Panc1 (cell line): Measurements from ENCODE around the gene DENND2D. TPM values are rescaled to one million over a fixed set of nuclear protein-coding genes. Genes with fewer than 3 reads are reported as not detected.

Source experiments
- ATAC-seq: fragments of 200-7000 bp; cut with Tn5 transposase; 2 replicates; pipeline ENCODE4 v1.9.1; 2020; ENCODE audit warnings: mild to moderate bottlenecking, moderate library complexity
- BruUV-seq: library from RNA; stranded (reverse); fragments of 400-500 nt; replicated peaks from 2 replicates; lab custom pipeline; 2021; lab: Mats Ljungman, UMichigan
- CTCF ChIA-PET: fragments of 300-600 bp; sonication (Branson Sonifier 250); formaldehyde crosslinking; loops from one replicate; lab custom pipeline; 2022; ENCODE audit warnings: antibody characterized with exemption; lab: Charles Lee
- POLR2A ChIA-PET: fragments of 300-600 bp; sonication (Branson Sonifier 250); formaldehyde crosslinking; loops from one replicate; lab custom pipeline; 2022; ENCODE audit warnings: antibody characterized with exemption; lab: Charles Lee
- DNase-seq: peaks from one replicate; pipeline ENCODE4 v3.0.0-alpha.2; 2010; ENCODE audit warnings: low read depth, low spot score
- H3K27ac ChIP-seq: 2 replicates; pipeline ENCODE4 v1.5.1; 2011; ENCODE audit warnings: mild to moderate bottlenecking, low read length, inconsistent platforms
- H3K27me3 ChIP-seq: fragments of 200-500 bp; sonication (Bioruptor generic); 2 replicates; pipeline ENCODE4 v1.6.0; 2014; ENCODE audit warnings: low read length, inconsistent platforms; ENCODE audit not compliant: control insufficient read depth, insufficient read depth
- H3K36me3 ChIP-seq: fragments of 200-500 bp; sonication (Bioruptor generic); 2 replicates; pipeline ENCODE4 v1.5.1; 2014; ENCODE audit warnings: inconsistent platforms, mild to moderate bottlenecking, low read length, moderate library complexity; ENCODE audit not compliant: control insufficient read depth, insufficient read depth
- H3K4me1 ChIP-seq: 2 replicates; pipeline ENCODE4 v1.5.1; 2011; ENCODE audit warnings: inconsistent platforms, mild to moderate bottlenecking, low read length, moderate library complexity; ENCODE audit not compliant: control insufficient read depth, insufficient read depth
- H3K4me3 ChIP-seq, 2 experiments: 2 replicates each; pipeline ENCODE4 v1.5.1; 2011 to 2012; ENCODE audit warnings: low read depth in 2 of 2, low read length in 2 of 2, mild to moderate bottlenecking in 2 of 2, inconsistent platforms in 1 of 2, moderate library complexity in 1 of 2
- H3K9me3 ChIP-seq: fragments of 200-500 bp; sonication (Bioruptor generic); 2 replicates; pipeline ENCODE4 v1.5.1; 2014; ENCODE audit warnings: low read depth, mild to moderate bottlenecking, inconsistent platforms, low read length, moderate library complexity; ENCODE audit not compliant: control insufficient read depth, insufficient read depth
- CTCF ChIP-seq: fragments of 450-650 bp; IDR thresholded peaks from 2 replicates; pipeline ENCODE4 v1.5.1; 2017; ENCODE audit warnings: mild to moderate bottlenecking
- POLR2AphosphoS5 ChIP-seq: IDR thresholded peaks from 2 replicates; pipeline ENCODE4 v1.6.1; 2012; ENCODE audit warnings: mild to moderate bottlenecking, low read depth, low read length, moderate library complexity
- REST ChIP-seq, 2 experiments: IDR thresholded peaks; 2 replicates each; pipeline ENCODE4 v1.6.1; 2011 to 2012; ENCODE audit warnings: low read depth in 2 of 2, control low read depth in 1 of 2, low read length in 1 of 2, mild to moderate bottlenecking in 1 of 2, moderate library complexity in 1 of 2; ENCODE audit not compliant: insufficient read depth in 1 of 2
- SIN3A ChIP-seq: IDR thresholded peaks from 2 replicates; pipeline ENCODE4 v1.6.1; 2012; ENCODE audit warnings: low read depth, mild to moderate bottlenecking, low read length, moderate library complexity, borderline replicate concordance; ENCODE audit not compliant: insufficient read depth
- TCF7L2 ChIP-seq: IDR thresholded peaks from 2 replicates; pipeline ENCODE4 v1.6.1; 2011; ENCODE audit warnings: mild to moderate bottlenecking, low read depth, low read length, inconsistent platforms
- in situ Hi-C: cut with HindIII; loops from 2 replicates; pipeline ENCODE4 v1.10.0; 2016; ENCODE audit warnings: low sequenced_read_pairs, low pct_unique_long_range_greater_than_20kb
- intact Hi-C: fragments of 100-400 bp; cut with micrococcal nuclease; formaldehyde crosslinking; loops from one replicate; pipeline ENCODE4 v1.10.0; 2022; ENCODE audit not compliant: unreplicated experiment
- total RNA-seq: library from RNA; stranded (reverse); gene quantifications from one replicate; pipeline ENCODE4 v1.2.1, GENCODE V29; 2021; ENCODE audit not compliant: unreplicated experiment

The DENND2D gene
- total RNA-seq, 1 experiment from 2014 or later = 10.4 TPM

- Histone ChIP-seq H3K27me3 (no peaks in the 10 kb centered on the region), H3K9me3 (no peaks in the 10 kb centered on the region), H3K4me3 (peak overlapping the region in 1 of 2 experiments; percentile 2; a peak in 1 of 4 replicates), H3K36me3 (no peaks in the 10 kb centered on the region), H3K27ac (peak overlapping the region; percentile 85), H3K4me1 (peaks cover 14% of the 10 kb centered on the region; the same call in 1 of the 2 replicates)
- CTCF ChIA-PET = interaction anchor here (0.7 kb wide), 1 partner anchor 172 kb away, joined by 4 read pairs; no protein-coding TSS in a partner anchor
- in situ Hi-C loops = no loop called here
- TF ChIP-seq POLR2AphosphoS5 (peak; percentile 53; the same call in 1 of the 2 replicates), CTCF (no peak)
- POLR2A ChIA-PET = no interaction called here
- intact Hi-C loops = no loop called here
- ATAC-seq (peak; percentile 99), DNase-seq (peak; percentile 51)
- no TSS peak for BruUV-seq
Observed at GRCh38 chr1:111227851-111228747, 27.7 kb upstream of the DENND2D start.

- CTCF ChIA-PET = no interaction called here
- no peak for ATAC-seq
- Histone ChIP-seq H3K4me3 (peak within 1 kb of the TSS in 1 of 2 experiments; percentile 2; a peak in 1 of 4 replicates), H3K4me1 (peaks cover 16% of the 10 kb centered on the region), H3K36me3 (no peaks in the 10 kb centered on the region), H3K9me3 (no peaks in the 10 kb centered on the region), H3K27ac (peak within 1 kb of the TSS; percentile 85), H3K27me3 (no peaks in the 10 kb centered on the region)
- POLR2A ChIA-PET = no interaction called here
- no peak for DNase-seq
- no peak for TF ChIP-seq POLR2AphosphoS5
- no peak for TF ChIP-seq REST (IDR thresholded peaks at IDR 0.05; ENCODE audit: insufficient read depth in 1 of 2, low read depth in 2 of 2, low read length in 1 of 2)
- no peak for TF ChIP-seq CTCF
- TF ChIP-seq TCF7L2 = no peak
- no peak for TF ChIP-seq SIN3A
- intact Hi-C loops = no loop called here
- in situ Hi-C loops = no loop called here
- BruUV-seq = no TSS peak
Observed at GRCh38 chr1:111227434-111227833, 27.0 kb upstream of the DENND2D start, which contains the start of gene CHI3L2. Gene CHI3L2, plus strand, starts transcription at chr1:111227713. Its CDS starts 17 bp downstream, at chr1:111227730.
